HL-60/S4 treated with phorbol 12-myristate 13-acetate at 8.2 ng/mL for 4 days and 3 days (cell line): ENCODE data around the gene RASSF8.

ENCODE experiments used
- in situ Hi-C: fragments of 300-500 bp; cut with MboI; formaldehyde crosslinking; loops from 2 replicates; pipeline ENCODE4 v1.15.0; 2022; ENCODE audit warnings: low sequenced_read_pairs

The RASSF8 gene

GRCh38 chr12:26026713-26027112, 68.2 kb downstream of the RASSF8 start:
- in situ Hi-C loops = loop anchor here (25.0 kb wide), 1 partner anchor 589 kb away; no protein-coding TSS in a partner anchor

GRCh38 chr12:26027401-26027800, 68.9 kb downstream of the RASSF8 start:
- in situ Hi-C loops = loop anchor here (25.0 kb wide), 1 partner anchor 590 kb away; no protein-coding TSS in a partner anchor

GRCh38 chr12:26028953-26029735, 70.7 kb downstream of the RASSF8 start:
- in situ Hi-C loops = loop anchor here (25.0 kb wide), 1 partner anchor 592 kb away; no protein-coding TSS in a partner anchor

GRCh38 chr12:26029736-26030022, 71.2 kb downstream of the RASSF8 start:
- in situ Hi-C loops = loop anchor here (25.0 kb wide), 1 partner anchor 592 kb away; no protein-coding TSS in a partner anchor

DNA sequence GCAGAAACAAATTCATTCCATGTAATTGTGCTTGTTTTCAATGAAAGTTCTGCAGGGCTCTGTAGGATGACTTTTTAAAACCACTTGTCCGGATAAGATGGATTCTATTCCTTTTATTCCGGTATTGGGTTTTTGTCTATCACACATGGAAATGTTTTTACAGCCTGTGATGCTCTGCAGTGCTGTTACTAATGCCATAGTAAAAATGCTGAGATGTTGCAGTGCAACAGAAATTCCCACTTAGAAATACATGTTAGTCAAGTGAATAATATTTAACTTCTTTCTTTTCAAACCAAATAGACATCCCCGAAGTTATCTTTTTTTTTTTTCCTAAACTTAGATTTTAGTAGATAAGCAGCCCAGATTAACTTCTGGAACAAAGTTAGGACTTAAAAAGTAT, 71.9 kb downstream of the RASSF8 start:
- in situ Hi-C loops = loop anchor here (25.0 kb wide), 1 partner anchor 593 kb away; no protein-coding TSS in a partner anchor

- in situ Hi-C loops = loop anchor here (25.0 kb wide), 1 partner anchor 594 kb away; no protein-coding TSS in a partner anchor
These were observed 72.8 kb downstream of the RASSF8 start for GRCh38 chr12:26031318-26031717.

GRCh38 chr12:26031827-26032226, 73.3 kb downstream of the RASSF8 start:
- in situ Hi-C loops = loop anchor here (25.0 kb wide), 1 partner anchor 595 kb away; no protein-coding TSS in a partner anchor

DNA sequence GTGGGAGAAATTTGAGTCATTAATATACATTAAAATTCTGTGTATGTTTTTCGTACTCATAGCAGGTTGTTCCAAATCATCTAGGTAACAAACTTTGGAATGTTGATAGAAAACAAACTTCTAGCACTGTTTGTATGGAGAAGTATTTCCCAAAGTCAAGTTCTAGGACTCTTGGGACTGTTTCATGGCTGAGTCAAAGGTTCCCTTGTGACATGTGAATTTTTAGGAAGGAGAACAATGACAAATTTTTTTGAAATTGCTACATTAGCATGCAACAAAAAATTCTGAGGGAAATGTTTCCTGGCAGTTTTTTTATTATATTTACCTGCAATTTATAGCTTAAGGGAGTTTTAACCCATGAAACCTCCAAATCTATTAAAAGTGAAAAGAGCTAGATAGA, 73.8 kb downstream of the RASSF8 start:
- in situ Hi-C loops = loop anchor here (25.0 kb wide), 1 partner anchor 595 kb away; no protein-coding TSS in a partner anchor

DNA sequence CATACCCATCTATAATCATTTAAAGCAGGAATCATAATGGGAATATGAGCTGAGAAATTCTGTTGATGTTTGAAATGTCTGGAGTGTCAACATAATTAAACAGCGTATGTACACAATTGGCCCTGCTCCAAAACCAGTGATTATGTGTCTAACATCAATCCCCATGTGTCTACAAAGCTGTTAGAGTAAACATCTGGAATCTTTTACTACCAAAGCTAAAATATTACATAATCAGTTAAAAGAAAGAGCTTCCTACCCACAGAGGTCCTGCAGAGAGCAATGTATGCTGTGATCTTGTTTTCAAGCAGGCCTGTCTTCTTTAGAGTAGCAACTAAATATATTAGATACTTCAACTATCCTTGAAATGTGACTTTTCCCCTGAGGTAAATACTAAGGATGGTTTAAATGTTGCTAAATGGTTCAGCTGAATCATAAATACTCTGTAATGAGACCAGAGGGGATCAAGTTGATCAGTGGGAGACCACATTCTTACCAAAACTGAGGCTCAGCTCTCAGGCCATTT, 74.3 kb downstream of the RASSF8 start:
- in situ Hi-C loops = loop anchor here (25.0 kb wide), 1 partner anchor 595 kb away; no protein-coding TSS in a partner anchor

DNA sequence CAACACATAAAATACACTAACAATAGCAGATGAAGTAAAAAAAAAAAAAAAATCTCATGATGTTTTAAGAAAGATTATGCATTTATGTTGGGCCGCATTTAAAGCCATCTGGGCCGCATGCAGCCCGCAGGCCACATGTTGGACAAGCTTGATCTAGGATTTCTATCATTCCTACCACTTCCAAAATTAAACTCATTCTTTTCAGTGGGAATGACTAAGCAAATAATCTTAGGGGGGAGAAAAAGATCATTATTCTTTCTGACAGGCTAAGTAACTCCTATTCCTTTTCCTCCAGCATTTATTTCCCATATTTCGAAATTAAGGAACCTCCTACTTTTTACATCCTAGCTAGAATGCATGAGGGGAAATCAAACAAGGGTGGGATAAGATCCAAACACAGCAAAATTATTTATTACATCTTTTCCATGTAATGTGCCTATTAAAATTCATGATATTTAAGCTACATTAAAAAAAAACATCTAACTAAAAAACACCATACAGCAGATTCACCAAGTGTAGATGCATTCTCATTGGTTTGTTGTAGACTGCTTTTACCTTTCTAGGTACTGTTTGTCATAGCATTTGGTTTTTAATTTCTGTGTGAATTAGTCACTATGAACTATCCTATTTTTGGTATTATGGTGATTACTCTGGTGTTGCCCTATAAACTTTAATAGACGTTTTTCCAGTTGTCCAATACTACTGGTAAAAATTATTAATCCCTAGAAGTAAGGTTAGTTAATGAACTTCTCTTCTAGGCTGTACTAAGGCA, 76.1 kb downstream of the RASSF8 start:
- in situ Hi-C loops = loop anchor here (25.0 kb wide), 1 partner anchor 597 kb away; no protein-coding TSS in a partner anchor

GRCh38 chr12:26036877-26037276, 78.4 kb downstream of the RASSF8 start:
- in situ Hi-C loops = loop anchor here (25.0 kb wide), 1 partner anchor 600 kb away; no protein-coding TSS in a partner anchor

- in situ Hi-C loops = loop anchor here (25.0 kb wide), 1 partner anchor 600 kb away; no protein-coding TSS in a partner anchor
These were observed 79.2 kb downstream of the RASSF8 start for GRCh38 chr12:26037615-26038220.

GRCh38 chr12:26042645-26043044, 84.2 kb downstream of the RASSF8 start:
- in situ Hi-C loops = loop anchor here (25.0 kb wide), 1 partner anchor 605 kb away; no protein-coding TSS in a partner anchor

GRCh38 chr12:26043135-26044006, 84.9 kb downstream of the RASSF8 start:
- in situ Hi-C loops = loop anchor here (25.0 kb wide), 1 partner anchor 606 kb away; no protein-coding TSS in a partner anchor

- in situ Hi-C loops = loop anchor here (25.0 kb wide), 1 partner anchor 607 kb away; no protein-coding TSS in a partner anchor
These were observed 85.5 kb downstream of the RASSF8 start for GRCh38 chr12:26044007-26044394.

DNA sequence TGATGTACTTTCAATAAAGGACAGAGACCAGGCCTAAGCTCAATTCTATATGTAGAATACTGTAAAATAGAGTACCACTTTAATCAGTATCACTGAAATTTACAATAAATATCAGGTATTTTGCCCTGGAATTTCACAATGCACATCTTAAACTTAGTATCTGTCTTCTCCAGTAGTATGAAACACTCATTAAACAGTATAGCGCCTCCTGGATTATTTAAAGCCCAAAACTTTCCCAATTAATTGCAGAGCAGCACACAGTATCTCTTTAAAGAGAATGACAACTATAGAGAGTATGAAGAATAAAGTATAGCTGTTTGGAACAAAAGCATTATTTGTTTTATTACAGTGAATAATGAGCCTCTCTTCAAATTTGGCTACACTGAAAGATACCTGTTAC, 86.1 kb downstream of the RASSF8 start:
- in situ Hi-C loops = loop anchor here (25.0 kb wide), 1 partner anchor 607 kb away; no protein-coding TSS in a partner anchor

DNA sequence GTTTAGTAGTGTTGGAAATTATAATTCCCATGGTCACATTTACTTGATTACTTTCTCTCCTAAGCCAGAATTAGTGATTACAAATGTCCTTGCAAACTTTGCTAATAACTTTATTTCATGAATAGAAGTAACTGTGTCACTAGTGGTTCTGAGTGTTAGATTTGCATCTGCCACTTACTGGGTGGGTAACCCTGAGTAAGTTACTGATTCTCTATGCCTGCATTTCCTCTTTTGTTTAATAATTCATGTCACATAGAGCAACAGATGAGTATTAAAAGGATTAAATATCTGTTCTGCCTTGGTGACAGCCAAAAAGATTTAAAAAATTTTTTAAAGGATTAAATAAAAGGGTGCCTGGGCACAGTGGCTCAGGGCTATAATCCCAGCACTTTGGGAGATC, 87.7 kb downstream of the RASSF8 start:
- in situ Hi-C loops = loop anchor here (25.0 kb wide), 1 partner anchor 609 kb away; no protein-coding TSS in a partner anchor

- in situ Hi-C loops = loop anchor here (25.0 kb wide), 1 partner anchor 610 kb away; no protein-coding TSS in a partner anchor
These were observed 88.4 kb downstream of the RASSF8 start for GRCh38 chr12:26046906-26047305.
